SK-N-SH (cell line): ENCODE measurements around the gene DOCK3. TPM values are rescaled to one million over a fixed set of nuclear protein-coding genes. Genes with fewer than 3 reads are reported as not detected.

ENCODE experiments used
- CTCF ChIA-PET: fragments of 300-600, 350-600 bp; formaldehyde crosslinking; extraction: SDS; loops from one replicate; lab custom pipeline; 2021; lab: Yijun Ruan, JAX
- POLR2A ChIA-PET: fragments of 350-600 bp; sonication (Branson Sonifier 250); formaldehyde crosslinking; extraction: SDS; loops from one replicate; lab custom pipeline; 2020; ENCODE audit warnings: antibody characterized with exemption, inconsistent platforms; lab: Yijun Ruan, JAX
- DNase-seq: peaks from one replicate; pipeline ENCODE4 v3.0.0; 2012
- H2AFZ ChIP-seq: fragments of 200-600 bp; sonication (generic); 2 replicates; pipeline ENCODE4 v1.8.1; 2016; ENCODE audit warnings: antibody characterized with exemption, mild to moderate bottlenecking, low read depth
- H3F3A ChIP-seq: fragments of 200-600 bp; sonication (generic); replicated peaks from 2 replicates; pipeline ENCODE3; 2016; ENCODE audit warnings: antibody characterized with exemption, mild to moderate bottlenecking; ENCODE audit not compliant: insufficient read depth
- H3K27ac ChIP-seq, 2 experiments: fragments of 200-500 bp in 1 of 2; fragments of 200-600 bp in 1 of 2; sonication (Bioruptor generic) in 1 of 2; sonication (generic), shearing (Covaris generic) in 1 of 2; 2 replicates each; pipeline versions ENCODE4 v1.5.1 to v1.6.1; 2014 to 2016; ENCODE audit warnings: low read depth in 2 of 2, inconsistent platforms in 1 of 2, low read length in 1 of 2, mild to moderate bottlenecking in 1 of 2, mixed read lengths in 1 of 2
- H3K27me3 ChIP-seq: fragments of 200-600 bp; sonication (generic), shearing (Covaris generic); 2 replicates; pipeline ENCODE4 v1.6.1; 2016; ENCODE audit warnings: mixed run types; ENCODE audit not compliant: insufficient read depth
- H3K36me3 ChIP-seq, 2 experiments: fragments of 200-500 bp in 1 of 2; fragments of 200-600 bp in 1 of 2; sonication (Bioruptor generic) in 1 of 2; sonication (generic) in 1 of 2; replicated peaks in 1 of 2; 2 replicates each; pipeline versions ENCODE3 to v1.5.1; 2014 to 2016; ENCODE audit warnings: low read length in 1 of 2, mild to moderate bottlenecking in 1 of 2; ENCODE audit not compliant: insufficient read depth in 2 of 2, control insufficient read depth in 1 of 2
- H3K4me1 ChIP-seq, 2 experiments: fragments of 200-500 bp in 1 of 2; fragments of 200-600 bp in 1 of 2; sonication (Bioruptor generic) in 1 of 2; sonication (generic), shearing (Covaris generic) in 1 of 2; 2 replicates each; pipeline versions ENCODE4 v1.5.1 to v1.6.1; 2014 to 2016; ENCODE audit warnings: low read depth in 1 of 2, low read length in 1 of 2, mixed run types in 1 of 2; ENCODE audit not compliant: insufficient read depth in 2 of 2, control insufficient read depth in 1 of 2
- H3K4me2 ChIP-seq: fragments of 200-600 bp; sonication (generic), shearing (Covaris generic); 2 replicates; pipeline ENCODE4 v1.6.1; 2017; ENCODE audit warnings: mixed run types
- H3K4me3 ChIP-seq, 2 experiments: fragments of 200-500 bp in 1 of 2; fragments of 200-600 bp in 1 of 2; sonication (Bioruptor generic) in 1 of 2; sonication (generic), shearing (Covaris generic) in 1 of 2; 2 replicates each; pipeline versions ENCODE4 v1.5.1 to v1.8.1; 2014 to 2016; ENCODE audit warnings: low read depth in 2 of 2, inconsistent platforms in 1 of 2, low read length in 1 of 2, mild to moderate bottlenecking in 1 of 2, mixed read lengths in 1 of 2, moderate library complexity in 1 of 2
- H3K79me2 ChIP-seq: fragments of 200-600 bp; sonication (generic); 2 replicates; pipeline ENCODE4 v1.8.1; 2017; ENCODE audit warnings: mild to moderate bottlenecking; ENCODE audit not compliant: insufficient read depth
- H3K9ac ChIP-seq: fragments of 200-600 bp; sonication (generic); 2 replicates; pipeline ENCODE4 v1.6.1; 2017; ENCODE audit warnings: mixed run types
- H3K9me2 ChIP-seq: fragments of 200-600 bp; sonication (generic); 2 replicates; pipeline ENCODE4 v1.6.1; 2017; ENCODE audit warnings: mixed run types
- H3K9me3 ChIP-seq: fragments of 200-600 bp; sonication (generic); 2 replicates; pipeline ENCODE4 v1.6.1; 2017; ENCODE audit warnings: mixed run types, mild to moderate bottlenecking, moderate library complexity
- H4K20me1 ChIP-seq: fragments of 200-600 bp; sonication (generic); 2 replicates; pipeline ENCODE4 v1.6.1; 2017; ENCODE audit warnings: mild to moderate bottlenecking, mixed run types; ENCODE audit not compliant: insufficient read depth
- EZH2phosphoT487 ChIP-seq: fragments of 200-600 bp; sonication (generic); IDR thresholded peaks from 2 replicates; pipeline ENCODE4 v1.6.1; 2017; ENCODE audit warnings: low read depth, mixed run types, mild to moderate bottlenecking, antibody characterized with exemption, moderate library complexity, borderline replicate concordance
- FOXJ3 ChIP-seq: sonication (generic); formaldehyde crosslinking; IDR thresholded peaks from 2 replicates; pipeline ENCODE4 v1.5.1; 2020; ENCODE audit warnings: mild to moderate bottlenecking, missing genetic modification reagents
- GATA2 ChIP-seq: sonication (generic); formaldehyde crosslinking; IDR thresholded peaks from 2 replicates; pipeline ENCODE4 v1.5.0; 2020; ENCODE audit warnings: mild to moderate bottlenecking, missing genetic modification reagents
- RFX5 ChIP-seq: IDR thresholded peaks from 2 replicates; pipeline ENCODE4 v1.6.1; 2012; ENCODE audit warnings: mild to moderate bottlenecking, improper control_type of control experiment, low read length
- SIN3A ChIP-seq: IDR thresholded peaks from 2 replicates; pipeline ENCODE4 v1.6.1; 2012; ENCODE audit warnings: low read depth, mild to moderate bottlenecking, low read length, moderate library complexity, borderline replicate concordance
- TEAD4 ChIP-seq: IDR thresholded peaks from 2 replicates; pipeline ENCODE4 v1.4.0; 2012; ENCODE audit warnings: mild to moderate bottlenecking, borderline replicate concordance; ENCODE audit not compliant: insufficient read depth
- YY1 ChIP-seq: IDR thresholded peaks from 2 replicates; pipeline ENCODE4 v1.4.0; 2012; ENCODE audit warnings: low read depth, mild to moderate bottlenecking
- WGBS: methylation state at CpG from one replicate; pipeline ENCODE4 v1.1.6; 2017; ENCODE audit warnings: low lambda C conversion rate; 5-methylcytosine and 5-hydroxymethylcytosine counted together
- polyA plus RNA-seq, 3 experiments: library from polyadenylated mRNA; depleted of rRNA; stranded (reverse); fragments of >200 nt; gene quantifications; 2 replicates each; pipeline ENCODE4 v1.2.3, GENCODE V29; 2012

Gene DOCK3
- polyA plus RNA-seq, 1 of the 3 experiments (the other 2 are of a cell fraction) = 0.05 TPM

DNA sequence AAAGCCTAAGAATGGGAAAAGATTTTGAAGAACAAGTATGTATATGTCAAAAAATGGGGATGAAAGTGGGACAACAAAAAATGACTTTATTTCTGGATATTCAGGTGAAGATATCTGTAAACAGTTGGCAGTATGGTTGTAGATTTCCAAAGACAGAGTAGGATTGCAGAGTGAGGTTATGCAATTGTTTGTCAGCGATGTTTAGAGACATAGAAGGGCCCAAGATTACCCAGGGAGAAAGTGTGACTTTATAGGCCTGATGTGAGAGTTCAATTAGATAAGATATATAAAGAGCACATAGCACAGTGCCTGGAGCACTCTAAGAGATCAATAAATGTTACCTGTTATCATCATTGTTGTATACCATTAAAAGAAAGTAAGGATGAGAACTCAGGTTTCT is 319.8 kb downstream of the DOCK3 start:
- DNase-seq = no peak
- POLR2A ChIA-PET = interaction anchor here (0.8 kb wide), 1 partner anchor 15 kb away, joined by 3 read pairs; no protein-coding TSS in a partner anchor
- CTCF ChIA-PET = no interaction called here
- no peaks in the 10 kb centered on the region for H3K36me3 ChIP-seq
- 0 out of 2 replicates have a peak, but pooled peaks cover 3% of the 10 kb centered on the region for H3K9me3 ChIP-seq
- no peak overlapping the region for H3K4me3 ChIP-seq
- no peaks in the 10 kb centered on the region for H3F3A ChIP-seq
- H3K27me3 ChIP-seq = no peaks in the 10 kb centered on the region
- TF ChIP-seq FOXJ3 (CRISPR knock-in tag) = no peak
- no peak for TF ChIP-seq YY1
- TF ChIP-seq, all 33 proteins: peak for 0
- Histone ChIP-seq H3K79me2 (no peaks in the 10 kb centered on the region), H3K4me1 (no peaks in the 10 kb centered on the region), H3K4me2 (no peak overlapping the region), H4K20me1 (no peaks in the 10 kb centered on the region), H2AFZ (no peak overlapping the region), H3K9ac (no peak overlapping the region), H3K27ac (no peak overlapping the region), H3K9me2 (no peaks in the 10 kb centered on the region)
- whole genome bisulfite sequencing = 4% methylated on average over 1 of the region's 1 CpG

DNA sequence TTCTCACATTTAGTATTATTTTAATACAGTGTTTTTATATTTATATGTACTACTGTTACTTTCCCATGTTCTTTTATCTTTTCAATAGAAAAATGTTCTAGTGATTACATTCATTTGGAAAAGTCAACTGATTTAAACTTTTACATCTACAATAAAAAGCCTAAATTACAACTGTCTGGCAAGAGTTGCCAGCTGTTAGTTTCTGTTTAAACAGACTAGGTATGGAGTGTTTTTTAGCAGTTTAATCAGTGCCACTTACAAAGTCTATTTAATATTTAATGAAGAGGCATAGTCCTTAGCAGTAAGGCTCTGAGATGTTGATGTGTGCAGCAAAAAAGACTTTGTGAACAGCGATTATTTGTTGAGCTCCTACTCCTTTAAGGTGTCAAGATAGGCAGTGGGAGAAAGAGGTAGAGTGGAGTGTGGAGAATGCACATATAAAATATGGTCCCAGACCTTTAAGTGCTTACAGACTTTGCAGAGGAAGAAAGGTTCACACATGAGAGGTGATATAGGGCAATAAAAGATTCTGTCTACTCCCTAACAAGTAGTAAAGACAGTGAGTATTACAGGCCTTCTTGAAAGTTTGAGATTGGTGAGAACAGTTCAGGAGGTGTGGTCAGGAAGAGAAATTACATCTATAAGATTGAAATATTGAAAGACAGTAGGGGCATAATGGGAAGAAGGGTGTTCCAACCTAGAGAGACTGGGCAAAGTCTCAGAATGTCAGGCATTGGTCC is 320.5 kb downstream of the DOCK3 start:
- no peaks in the 10 kb centered on the region for H3K9me2 ChIP-seq

DNA sequence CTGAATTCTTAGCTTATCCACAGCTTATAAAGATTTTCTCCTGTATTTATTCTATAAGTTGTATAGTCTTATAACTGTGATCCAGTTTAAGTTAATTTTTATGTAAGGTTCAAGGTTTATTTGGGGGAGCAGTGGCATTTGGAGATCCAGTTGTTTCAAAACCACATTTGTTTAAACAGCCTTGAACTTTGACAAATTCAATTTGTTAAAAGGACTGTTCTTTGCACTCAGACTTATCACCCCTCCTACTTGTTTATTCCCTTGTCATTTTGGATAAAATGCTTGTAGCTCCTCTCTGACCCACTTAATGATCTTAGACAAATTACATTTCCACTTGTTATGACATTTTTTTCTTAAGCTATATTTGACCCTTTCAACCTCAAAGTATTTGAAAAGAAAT is 327.8 kb downstream of the DOCK3 start:
- H3K79me2 ChIP-seq = no peaks in the 10 kb centered on the region
- H3K9ac ChIP-seq = no peak overlapping the region
- no peaks in the 10 kb centered on the region for H3K36me3 ChIP-seq
- no peaks in the 10 kb centered on the region for H3F3A ChIP-seq
- H3K4me3 ChIP-seq = no peak overlapping the region
- CTCF ChIA-PET = interaction anchor here (1.4 kb wide), 1 partner anchor 387 kb away, joined by 5 read pairs; no protein-coding TSS in a partner anchor
- no peak overlapping the region for H3K27ac ChIP-seq
- POLR2A ChIA-PET = no interaction called here
- no peak overlapping the region for H2AFZ ChIP-seq
- H3K27me3 ChIP-seq = no peaks in the 10 kb centered on the region
- no peak for DNase-seq
- no peaks in the 10 kb centered on the region for H3K9me3 ChIP-seq
- no peaks in the 10 kb centered on the region for H4K20me1 ChIP-seq
- H3K4me1 ChIP-seq = no peaks in the 10 kb centered on the region
- H3K4me2 ChIP-seq = no peak overlapping the region
- TF ChIP-seq SIN3A (no peak), RFX5 (no peak), TEAD4 (no peak)
- TF ChIP-seq, all 33 proteins: peak for 0
- no peaks in the 10 kb centered on the region for H3K9me2 ChIP-seq

More for the DNA sequence above, 320.5 kb downstream of the DOCK3 start:
- Histone ChIP-seq H3K9me3 (0 out of 2 replicates have a peak, but pooled peaks cover 3% of the 10 kb centered on the region), H3K36me3 (no peaks in the 10 kb centered on the region), H3K4me1 (no peaks in the 10 kb centered on the region), H3K9ac (no peak overlapping the region), H3K4me2 (no peak overlapping the region), H3K27ac (no peak overlapping the region), H3K27me3 (no peaks in the 10 kb centered on the region), H3K79me2 (no peaks in the 10 kb centered on the region), H2AFZ (no peak overlapping the region), H4K20me1 (no peaks in the 10 kb centered on the region), H3F3A (no peaks in the 10 kb centered on the region), H3K4me3 (no peak overlapping the region)
- no peak for TF ChIP-seq EZH2phosphoT487
- TF ChIP-seq GATA2 (CRISPR knock-in tag) = no peak
- no peak for TF ChIP-seq FOXJ3 (CRISPR knock-in tag)
- DNase-seq = no peak
- ChIA-PET CTCF (no interaction called here), POLR2A (no interaction called here)
- WGBS = 7% methylated on average over 1 of the region's 1 CpG
